NCI-H524 treated with DMSO at 0.1 percent for 48 hours (cell line): ENCODE data around the gene CLDN6.
A peak's percentile ranks its signal among the peaks of the same experiment; 100 is the strongest.

Source experiments
- DNase-seq: peaks from one replicate; lab custom pipeline; 2025; lab: John Stamatoyannopoulos, UW

Gene CLDN6

DNA sequence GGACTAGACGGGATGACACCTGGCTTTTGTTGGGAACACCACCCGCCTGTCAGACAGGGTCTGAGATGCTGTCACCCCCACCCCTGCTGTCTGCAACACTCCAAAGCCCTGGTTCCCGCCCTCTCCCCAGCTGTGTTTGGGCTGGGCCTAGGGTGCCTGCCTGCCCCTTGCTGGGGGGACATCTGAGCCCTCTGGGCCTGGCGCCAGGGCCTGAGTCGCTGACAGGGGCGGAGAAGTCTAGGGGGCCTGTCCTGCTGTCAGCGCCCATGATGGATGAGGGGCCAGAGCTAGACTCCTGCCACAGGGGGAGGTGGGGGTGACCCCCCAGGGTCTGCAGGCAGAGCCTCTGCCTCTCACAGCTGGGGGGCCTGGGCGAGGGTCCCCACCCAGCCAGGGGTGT lies 30.1 kb downstream of the CLDN6 start:
- DNase-seq: peak; percentile 66

DNA sequence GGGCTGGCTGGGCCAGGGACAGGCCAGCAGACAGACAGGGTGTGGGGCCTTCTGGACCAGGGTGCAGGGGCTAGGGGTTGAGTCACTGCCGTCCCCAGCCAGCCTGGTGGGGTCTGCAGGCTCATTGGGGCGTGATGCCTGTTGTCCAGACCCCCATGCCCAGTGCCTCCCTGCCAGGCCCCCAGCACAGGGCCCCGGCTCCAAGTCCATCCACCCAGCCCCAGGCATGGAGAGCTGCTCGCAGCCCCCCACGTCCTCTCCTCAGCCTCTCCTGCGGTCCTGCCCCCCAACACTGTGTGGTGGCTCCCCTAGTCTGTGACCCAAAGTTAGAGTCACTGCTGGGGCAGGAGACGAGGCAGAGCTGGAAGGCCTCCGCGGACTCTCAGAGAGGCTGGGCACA lies 30.7 kb downstream of the CLDN6 start:
- no peak for DNase-seq

DNA sequence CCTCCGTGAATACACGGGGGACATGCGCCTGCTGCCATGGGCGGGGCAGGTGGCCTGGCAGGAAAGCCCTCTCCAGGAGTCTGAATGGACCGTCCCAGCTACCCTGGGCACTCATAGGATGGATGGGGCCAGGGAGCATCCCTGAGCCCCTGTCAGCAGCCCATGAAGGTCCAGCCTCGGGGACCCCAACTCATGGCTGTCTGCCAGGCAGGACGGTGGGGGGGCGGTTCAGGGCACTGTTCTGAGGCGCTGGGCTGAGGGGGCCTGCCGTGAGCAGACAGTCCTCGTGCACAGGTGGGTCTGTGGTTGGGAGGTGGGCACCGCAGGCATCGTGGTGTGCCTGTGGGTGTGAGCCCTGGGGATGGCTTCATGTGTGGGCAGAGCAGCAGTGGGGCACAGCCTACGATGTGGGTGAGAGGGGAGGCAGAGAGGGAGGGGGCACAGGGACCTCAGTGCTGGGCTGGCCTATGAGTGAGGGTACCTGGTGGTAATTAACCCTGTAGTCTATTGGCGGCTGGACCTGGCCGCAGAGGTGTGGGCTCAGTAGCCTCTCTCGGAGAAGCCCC lies 31.3 kb downstream of the CLDN6 start:
- no peak for DNase-seq

DNA sequence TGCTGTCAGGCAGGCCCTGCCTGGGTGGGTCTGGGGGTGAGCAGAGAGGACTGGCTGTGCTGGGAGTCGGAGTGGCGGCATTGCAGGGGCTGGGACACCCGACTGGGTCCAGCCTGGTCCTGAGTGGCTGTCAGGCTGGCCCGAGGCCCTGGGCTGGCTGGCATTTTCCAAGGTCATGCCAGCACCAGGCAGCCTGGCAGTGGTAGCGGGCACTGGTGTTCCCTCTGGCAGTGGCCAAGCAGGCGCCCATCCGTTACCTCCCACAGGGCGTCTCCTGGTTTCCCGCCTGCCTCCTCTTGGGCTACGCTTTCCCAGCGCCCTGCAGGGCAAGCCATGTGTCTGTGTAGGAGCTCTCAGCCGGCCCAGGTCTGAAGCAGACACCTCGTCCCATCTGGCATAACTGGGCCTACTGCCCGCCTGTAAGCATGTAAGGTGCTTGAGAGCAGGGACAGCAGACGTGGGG lies 32.1 kb downstream of the CLDN6 start:
- DNase-seq: peak; percentile 93

DNA sequence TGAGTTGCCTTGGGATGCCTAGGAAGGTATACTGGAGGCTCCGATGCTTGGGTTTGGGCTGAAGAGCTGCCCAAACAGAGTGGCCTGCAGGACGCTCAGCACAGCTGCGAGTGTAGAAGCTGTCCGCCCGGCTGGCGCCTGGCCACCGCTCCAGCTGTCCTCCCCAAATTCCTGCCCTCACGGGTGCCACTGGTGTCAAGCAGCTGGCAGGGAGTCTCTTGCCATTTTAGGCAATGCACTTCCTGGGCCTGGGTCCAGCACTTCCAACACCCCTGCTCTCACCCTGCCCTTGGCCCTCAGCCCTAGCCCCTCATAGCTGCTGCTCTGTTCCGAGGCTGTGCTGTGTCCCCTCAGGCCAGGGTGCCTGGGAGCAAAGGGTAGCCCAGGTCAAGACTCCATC lies 32.5 kb downstream of the CLDN6 start:
- DNase-seq: no peak

DNA sequence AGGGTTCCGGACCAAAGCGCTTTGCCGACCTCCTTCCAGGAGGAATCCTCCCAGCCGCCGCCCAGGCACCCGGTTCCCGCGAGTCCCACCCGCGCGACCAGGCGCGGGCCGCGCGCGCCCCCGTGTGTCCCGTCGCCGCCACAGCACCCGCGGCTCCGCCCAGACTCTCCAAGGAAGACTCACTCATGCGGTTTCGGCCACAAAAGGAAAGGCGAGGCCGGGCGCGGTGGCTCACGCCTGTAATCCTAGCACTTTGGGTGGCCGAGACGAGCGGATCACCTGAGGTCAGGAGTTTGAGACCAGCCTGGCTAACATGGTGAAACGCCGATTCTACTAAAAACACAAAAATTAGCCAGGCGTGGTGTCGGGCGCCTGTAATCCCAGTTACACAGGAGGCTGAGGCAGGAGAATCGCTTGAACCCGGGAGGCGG lies 34.3 kb downstream of the CLDN6 start:
- DNase-seq: no peak

DNA sequence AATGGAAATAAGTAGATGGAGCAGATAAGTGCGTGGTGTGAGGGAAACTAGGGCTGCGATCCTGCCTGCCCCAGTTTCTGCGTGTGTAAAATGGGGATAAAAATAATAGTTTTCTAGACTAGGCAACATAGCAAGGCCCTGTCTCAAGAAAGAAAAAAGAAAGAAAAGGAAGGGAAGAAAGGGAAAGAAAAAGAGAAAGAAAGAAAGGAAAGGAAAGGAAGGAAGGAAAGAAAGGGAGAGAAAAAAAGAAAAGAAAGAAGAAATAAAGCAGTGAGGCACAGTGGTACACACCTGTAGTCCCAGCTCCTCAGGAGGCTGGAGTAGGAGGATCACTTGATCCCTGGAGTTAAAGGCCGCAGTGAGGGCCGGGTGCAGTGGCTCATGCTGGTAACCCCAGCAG lies 35.6 kb downstream of the CLDN6 start:
- no peak for DNase-seq

DNA sequence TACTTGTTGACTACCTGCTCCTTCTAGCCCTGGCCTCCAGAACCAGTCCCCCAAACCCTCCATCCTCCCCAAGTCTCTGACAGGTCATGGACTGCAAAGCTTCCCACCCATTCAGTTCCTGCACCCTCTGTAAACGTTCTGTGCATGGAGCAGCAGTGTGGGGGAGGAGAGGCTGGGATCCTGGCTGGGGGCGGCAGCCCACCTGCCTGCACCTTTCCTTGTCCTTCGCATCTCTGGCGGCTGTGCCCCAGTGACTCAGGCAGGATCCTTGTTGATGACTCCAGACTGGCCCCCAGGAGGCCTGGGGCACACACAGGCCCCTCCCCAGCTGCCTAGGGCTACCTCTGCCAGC lies 36.1 kb downstream of the CLDN6 start:
- no peak for DNase-seq

DNA sequence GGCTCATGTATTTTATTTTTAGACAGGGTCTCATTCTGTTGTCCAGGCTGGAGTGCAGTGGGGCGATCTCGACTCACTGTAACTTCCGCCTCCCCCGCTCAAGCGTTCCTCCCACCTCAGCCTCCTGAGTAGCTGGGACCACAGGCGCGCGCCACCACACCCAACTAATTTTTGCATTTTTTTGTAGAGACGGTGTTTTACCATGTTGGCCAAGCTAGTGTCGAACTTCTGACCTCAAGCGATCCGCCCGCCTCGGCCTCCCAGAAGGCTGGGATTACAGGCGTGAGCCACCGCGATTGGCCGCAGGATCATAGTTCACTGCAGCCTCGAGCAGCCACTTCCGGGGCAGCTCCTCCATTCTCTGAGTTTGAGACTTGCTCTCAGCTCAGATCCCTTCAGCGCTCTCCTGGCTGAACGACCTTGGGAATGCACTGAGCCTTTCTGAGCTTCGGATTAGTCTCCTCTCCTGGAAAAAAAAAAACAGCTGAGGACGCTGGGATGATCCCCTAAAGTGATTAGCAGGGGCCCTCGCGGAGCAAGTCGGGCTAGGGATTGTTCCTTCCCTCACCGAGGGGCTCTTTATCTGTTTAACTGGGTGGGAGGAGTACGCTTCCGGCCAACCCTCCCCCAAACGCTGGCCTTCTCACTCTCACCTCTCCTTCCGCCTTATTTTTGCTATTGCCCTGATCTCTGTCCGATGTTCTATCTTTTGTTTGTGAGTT lies 36.6 kb downstream of the CLDN6 start:
- DNase-seq: no peak

DNA sequence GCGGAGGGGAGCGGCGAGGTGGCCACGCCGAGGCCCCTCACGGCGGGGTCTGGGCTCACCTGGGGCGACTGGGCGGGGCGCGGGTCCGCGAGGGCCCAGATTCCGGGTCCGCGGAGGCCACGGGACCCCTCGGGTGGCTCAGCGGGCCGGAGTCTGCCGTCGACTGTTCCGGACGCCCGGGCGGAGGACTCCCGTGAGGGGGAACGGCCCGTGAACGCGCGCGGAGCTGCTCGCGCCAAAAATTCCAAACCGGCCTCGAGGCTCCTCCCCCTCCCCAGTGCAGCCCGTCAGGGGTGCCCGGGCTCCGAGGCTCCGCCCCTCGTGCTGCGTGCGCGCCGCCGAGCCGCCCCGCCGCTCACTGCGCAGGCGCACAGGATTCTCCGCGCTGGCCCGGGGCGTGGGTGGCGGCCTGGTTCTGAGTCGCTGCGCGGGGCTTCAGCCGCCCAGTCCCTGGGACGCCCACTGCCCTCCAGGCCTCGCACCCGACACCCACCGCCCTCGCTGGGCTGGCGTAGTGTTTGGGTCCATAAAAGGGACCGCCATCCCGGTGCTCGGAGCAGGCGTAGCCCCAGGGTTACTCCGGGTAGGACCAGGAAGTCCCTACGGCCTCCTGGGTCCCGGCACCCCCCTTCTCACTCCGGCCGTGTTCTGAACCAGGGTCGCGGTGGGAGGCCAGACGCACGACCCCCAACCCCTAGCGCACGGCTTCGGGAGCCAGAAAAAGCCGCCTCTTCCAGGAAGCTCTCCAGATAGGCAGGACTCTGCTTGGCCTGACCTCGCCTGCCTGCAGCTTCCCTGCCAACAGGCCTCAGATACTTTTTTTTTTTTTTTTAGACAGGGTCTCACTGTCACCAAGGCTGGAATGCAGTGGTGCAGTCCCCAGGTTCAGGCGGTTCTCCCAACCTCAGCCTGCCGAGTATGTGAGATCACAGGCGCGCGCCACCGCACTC lies 37.5 kb downstream of the CLDN6 start, which contains the start of gene PKMYT1:
TSS of gene PKMYT1 (minus strand) at position 220 of the 950 bp plus-strand sequence. CDS start 789 bp downstream, outside the sequence.
- no peak for DNase-seq

DNA sequence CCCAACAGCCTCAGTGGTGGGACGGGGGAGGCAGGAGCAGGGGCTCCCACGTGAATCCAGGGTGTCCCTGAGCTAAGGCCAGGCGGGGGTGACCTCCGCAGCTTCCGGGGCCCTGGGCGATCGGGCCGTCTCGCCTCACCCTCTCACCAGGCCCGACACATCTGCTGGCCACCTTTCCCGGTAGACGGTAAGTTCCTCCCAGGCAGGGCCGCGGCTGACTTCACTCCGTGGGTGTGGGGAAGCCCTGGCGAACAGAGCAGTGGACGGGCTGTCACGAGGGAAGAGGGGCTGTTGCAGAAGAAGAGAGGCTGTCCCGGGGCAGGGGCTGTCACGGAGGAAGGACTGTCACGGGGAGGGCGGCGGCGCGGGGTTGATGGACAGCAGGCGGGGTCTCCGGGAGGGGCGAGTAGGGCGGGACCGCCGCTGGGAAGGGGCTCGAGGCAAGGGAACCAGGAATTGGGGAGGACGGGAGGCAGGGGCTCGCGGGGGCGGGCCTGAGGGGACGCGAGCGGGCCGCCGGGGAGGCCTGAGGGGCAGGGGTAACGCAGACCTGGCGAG lies 38.2 kb downstream of the CLDN6 start:
- DNase-seq: no peak

DNA sequence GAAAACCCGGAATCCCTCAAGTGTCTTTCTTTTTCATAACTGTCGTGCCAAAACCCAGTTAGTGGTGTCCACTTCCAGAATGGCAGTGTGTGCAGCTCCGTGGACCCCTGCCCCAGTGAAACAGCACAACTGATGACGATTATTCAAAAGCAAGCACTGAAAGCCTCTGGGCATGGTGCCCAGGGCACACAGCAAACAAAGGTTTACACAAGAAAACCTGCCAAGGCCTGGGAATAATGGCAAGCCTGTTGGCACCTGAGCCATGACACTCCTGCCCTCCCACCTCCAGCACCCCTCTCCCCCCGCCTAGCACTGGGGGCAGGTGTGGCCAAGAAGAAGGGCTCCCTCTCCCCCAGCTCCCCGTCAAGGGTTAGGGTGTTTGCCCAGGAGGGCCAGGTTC lies 40.5 kb downstream of the CLDN6 start:
- no peak for DNase-seq

DNA sequence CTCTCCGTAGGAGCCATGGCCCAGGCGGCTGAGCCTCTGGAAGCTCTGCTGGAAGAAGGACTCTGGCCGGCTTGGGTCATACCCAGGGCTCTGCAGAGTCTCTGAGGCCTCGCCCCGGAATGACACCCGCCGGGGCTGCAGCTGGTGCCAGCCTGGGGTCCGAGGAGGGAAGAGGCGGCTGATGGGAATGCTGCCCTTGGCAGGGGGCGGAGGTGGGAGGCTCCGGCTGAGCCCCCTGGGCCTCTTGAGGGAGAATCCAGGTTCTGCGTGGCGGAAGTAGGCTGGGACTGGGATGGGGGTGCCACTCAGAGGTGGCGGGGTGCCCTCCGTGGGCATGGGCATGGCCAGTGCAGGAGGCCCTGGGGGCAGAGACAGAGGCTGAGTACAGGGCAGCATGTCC lies 41.3 kb downstream of the CLDN6 start:
- no peak for DNase-seq

DNA sequence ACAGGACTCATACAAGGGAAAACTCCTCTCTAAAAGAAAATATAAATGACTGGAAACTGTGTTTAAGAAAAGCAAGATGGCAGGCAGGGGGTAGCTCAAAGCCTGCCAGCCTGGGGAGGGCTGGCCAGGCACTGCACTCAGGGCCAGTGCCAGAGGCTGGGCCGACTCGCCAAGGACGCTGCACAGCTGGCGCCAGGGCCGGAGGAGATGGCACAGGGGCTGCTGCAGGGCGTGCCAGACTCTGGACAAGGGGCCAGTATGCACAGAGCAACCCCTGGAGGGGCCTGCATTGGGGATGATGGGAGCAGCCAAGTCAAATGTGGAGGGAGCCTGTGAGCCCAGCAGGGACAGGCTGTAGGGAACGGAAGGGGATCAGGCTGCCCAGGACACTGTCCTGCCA lies 41.8 kb downstream of the CLDN6 start:
- DNase-seq: no peak

DNA sequence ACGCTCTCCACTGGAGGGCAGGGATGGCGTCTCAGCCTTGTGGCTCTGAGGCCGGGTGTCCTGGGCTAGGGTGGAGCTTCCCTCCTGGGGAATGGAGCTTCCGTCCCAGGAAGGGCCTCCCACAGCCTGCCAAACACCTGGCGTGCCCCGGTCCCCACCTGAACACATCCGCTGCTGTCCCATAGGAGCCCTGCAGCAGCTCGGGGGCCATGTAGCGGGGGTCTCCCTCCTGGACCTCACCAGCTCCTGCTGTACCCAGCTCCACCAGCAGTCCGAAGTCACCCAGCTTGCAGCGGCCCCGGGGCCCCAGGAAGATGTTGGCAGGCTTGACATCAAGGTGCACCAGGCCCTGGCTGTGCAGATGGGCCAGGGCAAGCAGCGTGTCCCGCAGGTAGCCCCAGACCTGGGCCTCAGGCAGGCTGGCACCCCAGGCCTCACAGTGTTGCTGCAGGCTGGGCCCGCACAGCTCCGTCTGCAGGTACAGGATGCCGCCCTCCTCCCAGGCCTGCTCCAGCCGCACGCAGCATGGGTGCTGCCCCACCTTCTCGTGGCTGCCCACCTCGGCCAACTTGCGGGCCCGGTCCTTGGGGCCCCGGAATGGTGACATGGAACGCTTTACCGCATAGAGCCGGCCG lies 42.7 kb downstream of the CLDN6 start:
- no peak for DNase-seq

DNA sequence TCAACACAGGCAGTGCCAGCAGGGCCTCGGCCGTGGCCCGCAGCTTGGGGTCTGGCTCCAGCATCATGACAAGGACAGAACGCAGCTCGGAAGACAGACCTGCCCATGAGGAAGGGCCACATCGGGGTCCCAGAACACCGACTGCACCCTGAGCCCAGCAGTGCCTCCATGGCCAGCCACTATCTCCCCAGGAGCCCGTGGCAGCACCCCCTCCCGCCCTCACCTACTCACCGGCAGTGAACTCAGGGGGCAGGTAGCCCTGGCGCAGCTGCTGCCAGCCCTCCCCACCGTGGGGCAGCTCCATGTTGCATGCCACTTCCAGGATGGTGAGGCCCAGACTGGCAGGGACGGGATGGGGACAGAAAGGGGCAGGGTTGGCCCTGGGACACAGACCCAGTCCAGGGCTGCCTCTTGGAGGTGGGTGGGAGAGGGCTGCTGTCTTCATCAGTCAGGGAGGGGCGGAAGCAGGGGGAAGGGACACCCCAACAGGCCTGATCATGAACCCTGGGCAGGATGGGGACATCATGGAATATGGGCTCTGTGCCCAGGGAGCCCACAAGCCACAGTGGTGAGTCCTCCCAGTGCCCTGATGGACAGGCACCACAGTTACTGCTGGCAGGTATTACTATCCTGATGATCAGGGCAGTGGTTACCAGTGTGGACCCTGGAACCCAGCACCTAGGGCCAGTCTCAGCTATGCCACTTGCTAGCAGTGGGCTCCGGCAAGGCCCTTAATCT lies 43.5 kb downstream of the CLDN6 start:
- no peak for DNase-seq

DNA sequence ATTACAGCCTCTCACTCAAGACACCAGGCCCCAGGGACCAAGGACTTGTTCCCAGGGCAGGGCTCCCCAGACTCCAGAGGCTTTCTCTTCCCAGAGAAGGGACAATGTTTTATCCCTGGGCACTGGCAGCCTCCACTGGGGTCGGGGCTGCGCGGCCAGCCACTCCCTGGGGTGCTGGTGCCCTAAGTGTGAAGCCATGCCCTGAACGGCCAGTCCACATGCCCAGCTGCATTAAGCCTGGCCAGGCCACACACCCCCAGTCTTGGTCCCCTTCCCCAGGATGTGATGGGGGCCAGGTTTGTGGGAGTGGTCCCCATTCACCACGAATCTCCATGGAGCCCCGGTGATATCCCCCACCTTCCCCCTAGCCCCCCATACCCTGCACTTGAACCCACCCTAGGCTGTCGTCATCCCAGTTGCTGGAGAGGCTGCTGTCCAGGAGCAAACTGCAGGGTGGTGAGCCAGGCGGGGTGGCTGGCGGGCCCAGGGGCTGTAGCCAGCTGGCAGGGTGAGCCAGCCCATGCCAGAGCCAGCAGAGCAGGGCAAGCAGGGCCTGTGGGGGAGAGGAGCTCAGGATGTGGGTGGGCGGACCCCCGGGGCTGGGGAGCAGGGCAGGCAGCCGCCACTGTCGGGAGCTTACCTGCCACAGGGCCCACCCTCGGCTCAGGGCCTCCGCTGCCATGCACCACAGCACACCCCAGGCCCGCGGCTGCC lies 44.2 kb downstream of the CLDN6 start:
- DNase-seq: no peak

DNA sequence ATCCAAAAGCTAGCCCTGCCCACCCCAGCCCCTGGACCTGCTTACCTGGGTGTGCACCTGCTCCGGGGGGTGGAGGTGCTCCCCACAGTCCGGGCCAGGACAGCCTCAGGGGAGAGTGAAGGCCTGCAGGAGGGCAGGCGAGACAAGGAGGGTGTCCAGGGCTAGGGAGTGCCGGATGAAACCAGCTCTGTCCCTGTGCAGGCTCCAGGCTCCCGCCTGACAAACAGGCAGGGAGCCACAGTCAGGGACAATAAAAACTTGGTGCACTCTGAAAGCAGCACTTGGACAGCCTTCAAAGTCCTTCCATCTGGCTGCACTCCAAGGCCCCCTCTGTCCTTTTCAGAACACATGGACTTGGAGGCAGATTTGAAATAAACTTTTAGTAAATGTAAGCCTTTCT lies 44.9 kb downstream of the CLDN6 start:
- DNase-seq: no peak

DNA sequence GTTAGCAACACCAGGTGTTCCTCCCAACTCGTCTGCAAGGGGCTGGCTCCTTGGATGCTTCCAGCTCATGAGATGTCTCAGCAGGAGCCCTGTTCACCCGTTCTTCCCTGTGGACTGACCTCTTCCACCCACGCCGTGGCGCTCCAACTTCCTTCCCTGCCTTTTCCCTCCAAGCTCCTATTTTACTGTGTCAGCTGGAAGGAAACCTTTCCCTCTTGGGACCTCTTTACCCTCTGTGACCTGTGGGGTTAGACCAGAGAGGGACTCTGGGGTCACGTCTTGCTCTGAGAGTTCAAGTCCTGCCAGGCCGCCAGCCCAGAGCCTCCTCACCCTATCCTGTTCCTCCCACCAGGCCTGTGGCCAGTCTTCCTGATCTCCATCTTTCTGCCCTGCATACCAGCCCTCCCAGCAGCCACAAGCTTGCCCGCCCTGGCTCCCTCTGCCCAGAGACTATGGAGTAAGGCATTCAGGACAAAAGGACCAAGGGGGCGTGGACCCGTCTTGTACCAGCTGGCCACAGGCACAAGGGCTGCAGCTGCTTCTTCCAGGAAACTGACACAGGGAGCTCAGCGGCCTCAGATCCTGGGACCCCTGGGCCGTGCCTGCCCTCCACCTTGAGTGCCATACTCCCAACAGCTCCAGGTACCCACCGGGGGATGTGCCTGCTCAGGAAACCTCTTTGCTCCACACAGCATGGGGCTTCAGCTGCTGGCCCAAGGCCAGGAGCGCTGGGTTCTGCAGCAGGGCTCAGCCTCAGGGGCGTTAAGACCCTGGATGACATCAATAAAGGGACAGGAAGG lies 45.8 kb downstream of the CLDN6 start:
- no peak for DNase-seq
